Karpas-422 (cell line): ENCODE data around the gene PDLIM7. TPM values are rescaled to one million over a fixed set of nuclear protein-coding genes. Genes with fewer than 3 reads are reported as not detected.

Experiments used
- DNase-seq: peaks from one replicate; pipeline ENCODE4 v3.0.0-alpha.2; 2015
- H2AFZ ChIP-seq: fragments of 200-600 bp; sonication (generic); 2 replicates; pipeline ENCODE4 v1.6.1; 2014; ENCODE audit warnings: antibody characterized with exemption, low read length, mixed read lengths
- H3K27ac ChIP-seq: fragments of 200-600 bp; sonication (generic); 2 replicates; pipeline ENCODE4 v1.5.1; 2014; ENCODE audit warnings: mild to moderate bottlenecking, low read length, moderate library complexity
- H3K27me3 ChIP-seq: fragments of 200-600 bp; sonication (generic); 2 replicates; pipeline ENCODE4 v1.6.1; 2014; ENCODE audit warnings: low read length, mixed read lengths
- H3K36me3 ChIP-seq: fragments of 200-600 bp; sonication (generic); 2 replicates; pipeline ENCODE4 v1.6.1; 2014; ENCODE audit warnings: low read length, mixed read lengths; ENCODE audit not compliant: insufficient read depth
- H3K4me1 ChIP-seq: fragments of 200-600 bp; sonication (generic); 2 replicates; pipeline ENCODE4 v1.6.1; 2014; ENCODE audit warnings: mild to moderate bottlenecking, low read length, mixed read lengths
- H3K4me2 ChIP-seq: fragments of 200-600 bp; sonication (generic); 2 replicates; pipeline ENCODE4 v1.6.1; 2014; ENCODE audit warnings: low read length, low read depth, mild to moderate bottlenecking; ENCODE audit not compliant: poor library complexity, severe bottlenecking
- H3K4me3 ChIP-seq: fragments of 200-600 bp; sonication (generic); 2 replicates; pipeline ENCODE4 v1.5.1; 2014; ENCODE audit warnings: mild to moderate bottlenecking, antibody characterized with exemption, low read length, mixed read lengths
- H3K79me2 ChIP-seq: fragments of 200-600 bp; sonication (generic); 2 replicates; pipeline ENCODE4 v1.6.1; 2014; ENCODE audit warnings: mild to moderate bottlenecking, low read length, mixed read lengths
- H3K9ac ChIP-seq: fragments of 200-600 bp; sonication (generic); 2 replicates; pipeline ENCODE4 v1.6.0; 2014; ENCODE audit warnings: low read length
- H3K9me2 ChIP-seq: fragments of 200-600 bp; sonication (generic), shearing (Covaris generic); replicated peaks from 2 replicates; pipeline ENCODE4 v1.6.0; 2014; ENCODE audit warnings: mild to moderate bottlenecking, low read length, moderate library complexity; ENCODE audit not compliant: insufficient read depth
- H3K9me3 ChIP-seq: fragments of 300-700, 200-600 bp; sonication (generic); 2 replicates; pipeline ENCODE4 v1.6.1; 2014; ENCODE audit warnings: low read length, mixed read lengths
- H4K20me1 ChIP-seq: fragments of 200-600 bp; sonication (generic); 2 replicates; pipeline ENCODE4 v1.6.1; 2014; ENCODE audit warnings: mild to moderate bottlenecking, antibody characterized with exemption, low read length, low read depth; ENCODE audit not compliant: insufficient read depth
- total RNA-seq: library from RNA; depleted of rRNA; stranded (reverse); fragments of >200 nt; shearing (Covaris generic); gene quantifications from 2 replicates; pipeline ENCODE4 v1.2.3, GENCODE V29; 2014; ENCODE audit warnings: low replicate concordance

PDLIM7 gene
- total RNA-seq, 1 experiment from 2014 or later = 53.6 TPM

- DNase-seq = peak; percentile 84
- Histone ChIP-seq H4K20me1 (no peaks in the 10 kb centered on the region), H3K27me3 (no peaks in the 10 kb centered on the region), H3K9me2 (no peaks in the 10 kb centered on the region), H3K9ac (peak overlapping the region; percentile 96), H2AFZ (no peak overlapping the region), H3K4me1 (peaks cover 75% of the 10 kb centered on the region), H3K79me2 (peaks cover 32% of the 10 kb centered on the region), H3K4me3 (peak overlapping the region; percentile 72), H3K9me3 (no peaks in the 10 kb centered on the region), H3K4me2 (peak overlapping the region; percentile 88), H3K36me3 (no peaks in the 10 kb centered on the region), H3K27ac (peak overlapping the region; percentile 90)
These were observed 49.7 kb downstream of the PDLIM7 start for GRCh38 chr5:177447611-177448243.

DNA sequence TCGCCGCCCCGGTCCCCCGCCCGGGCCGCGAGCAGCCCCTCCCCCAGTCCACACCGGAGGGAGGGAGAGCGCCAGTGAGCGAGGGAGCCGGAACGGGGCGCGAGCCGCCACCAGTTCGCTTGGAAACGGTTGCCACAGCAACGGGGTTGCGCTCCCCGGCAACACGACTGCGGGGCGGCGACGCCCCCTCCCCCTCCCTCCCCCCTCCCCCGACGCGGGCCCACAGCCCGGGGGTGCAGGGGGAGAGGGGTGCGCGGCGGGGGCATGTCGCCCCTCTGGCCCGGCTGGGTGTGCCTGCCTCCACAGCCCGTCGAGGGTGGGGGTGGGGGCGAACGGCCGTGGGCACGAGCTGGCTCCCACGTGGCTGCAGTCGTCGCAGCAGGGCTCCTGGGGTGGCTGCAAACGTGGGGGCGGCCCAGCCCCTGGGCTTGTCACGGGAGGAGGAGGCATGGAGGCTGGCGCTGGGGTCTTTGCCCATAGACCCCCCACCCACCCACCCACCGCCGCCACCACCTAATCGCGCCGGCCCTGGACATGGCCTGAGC, 50.3 kb downstream of the PDLIM7 start:
- no peaks in the 10 kb centered on the region for H3K27me3 ChIP-seq
- no peak overlapping the region for H2AFZ ChIP-seq
- peaks cover 70% of the 10 kb centered on the region for H3K4me1 ChIP-seq
- peak overlapping the region; percentile 87 for H3K4me3 ChIP-seq
- H3K9ac ChIP-seq = peak overlapping the region; percentile 96
- H3K9me3 ChIP-seq = no peaks in the 10 kb centered on the region
- peaks cover 30% of the 10 kb centered on the region for H3K79me2 ChIP-seq
- H3K9me2 ChIP-seq = no peaks in the 10 kb centered on the region
- peak; percentile 95 for DNase-seq
- H3K27ac ChIP-seq = peak overlapping the region; percentile 90
- no peaks in the 10 kb centered on the region for H3K36me3 ChIP-seq
- peak overlapping the region; percentile 97 for H3K4me2 ChIP-seq
- H4K20me1 ChIP-seq = no peaks in the 10 kb centered on the region

GRCh38 chr5:177446200-177447065, 51.0 kb downstream of the PDLIM7 start, which contains the start of gene PRR7:
PRR7 (plus strand) TSS chr5:177446814; CDS start chr5:177455068, 8,254 bp downstream.
- Histone ChIP-seq H4K20me1 (no peaks in the 10 kb centered on the region), H3K4me1 (peaks cover 67% of the 10 kb centered on the region), H3K4me2 (peak within 1 kb of the TSS; percentile 97), H3K36me3 (no peaks in the 10 kb centered on the region), H3K9me3 (no peaks in the 10 kb centered on the region), H3K9ac (peak within 1 kb of the TSS; percentile 96), H3K27ac (peak within 1 kb of the TSS; percentile 90), H3K79me2 (peaks cover 30% of the 10 kb centered on the region), H3K27me3 (no peaks in the 10 kb centered on the region), H3K4me3 (peak within 1 kb of the TSS; percentile 87), H2AFZ (peak within 1 kb of the TSS; percentile 52; the same call in 1 of the 2 replicates), H3K9me2 (no peaks in the 10 kb centered on the region)
- peak; percentile 95 for DNase-seq

GRCh38 chr5:177445917-177446199, 51.5 kb downstream of the PDLIM7 start:
- H3K9me3 ChIP-seq = no peaks in the 10 kb centered on the region
- peaks cover 64% of the 10 kb centered on the region for H3K4me1 ChIP-seq
- H3K27me3 ChIP-seq = no peaks in the 10 kb centered on the region
- H3K4me3 ChIP-seq = peak overlapping the region; percentile 87
- peaks cover 30% of the 10 kb centered on the region for H3K79me2 ChIP-seq
- no peaks in the 10 kb centered on the region for H3K9me2 ChIP-seq
- peak overlapping the region; percentile 97 for H3K4me2 ChIP-seq
- no peaks in the 10 kb centered on the region for H3K36me3 ChIP-seq
- no peaks in the 10 kb centered on the region for H4K20me1 ChIP-seq
- H3K27ac ChIP-seq = peak overlapping the region; percentile 88
- peak; percentile 65 for DNase-seq
- H3K9ac ChIP-seq = peak overlapping the region; percentile 96
- peak overlapping the region; percentile 52; the same call in 1 of the 2 replicates for H2AFZ ChIP-seq

DNA sequence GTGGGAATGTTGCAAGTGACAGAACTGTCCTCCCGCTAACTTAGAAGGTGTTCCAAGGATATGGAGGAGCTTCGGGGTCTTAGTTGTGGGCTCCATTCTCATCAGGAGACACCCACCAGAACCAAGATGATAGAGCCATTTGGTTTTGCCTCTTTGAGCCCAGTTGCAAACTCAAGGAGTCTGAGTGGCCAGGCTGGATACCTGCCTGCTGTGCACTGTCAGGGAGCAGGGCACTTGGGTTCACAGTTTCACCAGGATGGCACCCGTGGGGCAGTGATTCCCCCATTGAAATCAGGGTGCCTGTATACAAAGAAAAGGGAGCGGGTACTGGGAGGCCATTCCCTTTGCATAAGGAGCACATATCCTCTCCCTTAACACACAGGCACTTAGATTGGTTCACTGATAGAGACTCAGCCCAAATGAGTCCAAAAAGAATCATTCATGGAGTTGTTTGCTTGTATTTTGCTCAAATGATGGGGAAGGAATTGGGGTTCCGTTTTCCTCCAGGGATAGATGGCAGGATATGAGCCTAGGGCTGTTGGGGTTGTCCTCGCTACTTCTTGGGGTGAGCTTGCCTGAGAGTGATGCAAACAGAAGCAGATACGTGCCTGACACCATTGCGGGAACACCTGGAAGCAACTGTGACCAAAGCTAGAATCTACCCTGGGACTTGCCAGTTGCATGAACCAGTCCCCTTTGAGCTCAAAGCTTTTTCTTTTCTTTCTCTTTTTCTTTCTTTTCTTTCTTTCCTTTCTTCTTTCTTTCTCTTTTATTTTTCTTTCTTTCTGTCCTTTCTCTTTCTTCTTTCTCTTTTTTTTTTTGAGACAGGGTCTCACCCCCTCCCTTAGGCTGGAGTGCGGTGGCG, 52.1 kb downstream of the PDLIM7 start:
- Histone ChIP-seq H3K4me1 (peaks cover 59% of the 10 kb centered on the region), H4K20me1 (no peaks in the 10 kb centered on the region), H3K4me3 (peak overlapping the region; percentile 87), H2AFZ (no peak overlapping the region), H3K4me2 (peak overlapping the region; percentile 97), H3K36me3 (no peaks in the 10 kb centered on the region), H3K9me2 (no peaks in the 10 kb centered on the region), H3K27ac (peak overlapping the region; percentile 88), H3K9ac (peak overlapping the region; percentile 96), H3K9me3 (no peaks in the 10 kb centered on the region), H3K79me2 (peaks cover 27% of the 10 kb centered on the region), H3K27me3 (no peaks in the 10 kb centered on the region)
- DNase-seq = peak; percentile 75

- H3K9me3 ChIP-seq = no peaks in the 10 kb centered on the region
- H3K79me2 ChIP-seq = peaks cover 19% of the 10 kb centered on the region
- peak overlapping the region; percentile 96; the same call in 1 of the 2 replicates for H3K9ac ChIP-seq
- H3K4me2 ChIP-seq = peak overlapping the region; percentile 97
- H3K4me3 ChIP-seq = peak overlapping the region; percentile 87; the same call in 1 of the 2 replicates
- peak; percentile 57 for DNase-seq
- H2AFZ ChIP-seq = no peak overlapping the region
- H4K20me1 ChIP-seq = no peaks in the 10 kb centered on the region
- H3K9me2 ChIP-seq = no peaks in the 10 kb centered on the region
- no peaks in the 10 kb centered on the region for H3K36me3 ChIP-seq
- peak overlapping the region; percentile 88 for H3K27ac ChIP-seq
- peaks cover 50% of the 10 kb centered on the region for H3K4me1 ChIP-seq
- no peaks in the 10 kb centered on the region for H3K27me3 ChIP-seq
These were observed 53.0 kb downstream of the PDLIM7 start for GRCh38 chr5:177444106-177445051.
